ENCODE data around the gene YIF1B. TPM values are rescaled to one million over a fixed set of nuclear protein-coding genes. Genes with fewer than 3 reads are reported as not detected.

The YIF1B gene
- total RNA-seq, 3 donors from 2014 or later: 20.5 to 28.8 (median 27.7) TPM

DNA sequence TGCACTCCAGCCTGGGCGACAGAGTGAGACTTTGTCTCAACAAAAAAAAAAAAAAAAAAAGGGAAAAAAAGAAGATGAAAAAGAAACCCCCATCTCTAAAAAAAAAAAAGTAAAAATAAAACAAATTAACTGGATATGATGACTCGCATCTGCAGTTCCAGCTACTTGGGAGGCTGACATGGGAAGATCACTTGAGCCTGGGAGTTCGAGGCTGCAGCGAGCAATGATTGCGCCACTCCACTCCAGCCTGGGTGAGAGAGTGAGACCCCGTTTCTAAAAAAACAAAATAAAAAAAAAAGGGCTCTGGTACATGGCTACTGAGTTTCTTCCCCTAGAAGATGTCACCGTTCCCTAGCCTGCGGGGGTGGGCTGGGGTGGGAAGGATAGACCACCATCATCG lies 17.5 kb upstream of the YIF1B start:
- TF ChIP-seq POLR2A (IDR thresholded peaks at IDR 0.05): no peak
- TF ChIP-seq CTCF (IDR thresholded peaks at IDR 0.05): no peak
- TF ChIP-seq POLR2AphosphoS5 (IDR thresholded peaks at IDR 0.05): no peak
- Histone ChIP-seq H3K9me3 (no peaks in the 10 kb centered on the region), H3K4me1 (no peaks in the 10 kb centered on the region), H3K36me3 (no peaks in the 10 kb centered on the region), H3K4me3 (no peak overlapping the region), H3K27ac (no peak overlapping the region), H3K27me3 (no peaks in the 10 kb centered on the region)
- no peak for DNase-seq (ENCODE audit: low spot score in 2 of 2)
- intact Hi-C loops (cut with DNase I; ENCODE audit: low total_unique reads): loop anchor here (10.0 kb wide), 1 partner anchor 88 kb away; no protein-coding TSS in a partner anchor

GRCh38 chr19:38331728-38332127 lies 16.0 kb upstream of the YIF1B start:
- no peaks in the 10 kb centered on the region for H3K4me1 ChIP-seq
- TF ChIP-seq POLR2A (IDR thresholded peaks at IDR 0.05) (no peak), CTCF (IDR thresholded peaks at IDR 0.05) (no peak), POLR2AphosphoS5 (IDR thresholded peaks at IDR 0.05) (no peak)
- no peaks in the 10 kb centered on the region for H3K36me3 ChIP-seq
- no peaks in the 10 kb centered on the region for H3K27me3 ChIP-seq
- H3K4me3 ChIP-seq: no peak overlapping the region
- no peaks in the 10 kb centered on the region for H3K9me3 ChIP-seq
- intact Hi-C loops (cut with DNase I; ENCODE audit: low total_unique reads): loop anchor here (10.0 kb wide), 1 partner anchor 87 kb away; no protein-coding TSS in a partner anchor
- DNase-seq (ENCODE audit: low spot score in 2 of 2): no peak
- H3K27ac ChIP-seq: no peak overlapping the region

- H3K27ac ChIP-seq: no peak overlapping the region
- intact Hi-C loops (cut with DNase I; ENCODE audit: low total_unique reads): loop anchor here (10.0 kb wide), 1 partner anchor 85 kb away; no protein-coding TSS in a partner anchor
- no peak for TF ChIP-seq CTCF (IDR thresholded peaks at IDR 0.05)
- no peak for TF ChIP-seq POLR2AphosphoS5 (IDR thresholded peaks at IDR 0.05)
- TF ChIP-seq POLR2A (IDR thresholded peaks at IDR 0.05): no peak
- no peaks in the 10 kb centered on the region for H3K9me3 ChIP-seq
- H3K27me3 ChIP-seq: no peaks in the 10 kb centered on the region
- H3K4me1 ChIP-seq: no peaks in the 10 kb centered on the region
- no peaks in the 10 kb centered on the region for H3K36me3 ChIP-seq
- DNase-seq (ENCODE audit: low spot score in 2 of 2): no peak
- H3K4me3 ChIP-seq: no peak overlapping the region
Measured at GRCh38 chr19:38329651-38330050, 13.9 kb upstream of the YIF1B start.

DNA sequence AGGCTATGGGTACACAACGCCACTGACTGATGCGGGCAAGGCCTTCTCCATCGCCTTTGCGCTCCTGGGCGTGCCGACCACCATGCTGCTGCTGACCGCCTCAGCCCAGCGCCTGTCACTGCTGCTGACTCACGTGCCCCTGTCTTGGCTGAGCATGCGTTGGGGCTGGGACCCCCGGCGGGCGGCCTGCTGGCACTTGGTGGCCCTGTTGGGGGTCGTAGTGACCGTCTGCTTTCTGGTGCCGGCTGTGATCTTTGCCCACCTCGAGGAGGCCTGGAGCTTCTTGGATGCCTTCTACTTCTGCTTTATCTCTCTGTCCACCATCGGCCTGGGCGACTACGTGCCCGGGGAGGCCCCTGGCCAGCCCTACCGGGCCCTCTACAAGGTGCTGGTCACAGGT lies 10.8 kb upstream of the YIF1B start:
- TF ChIP-seq POLR2AphosphoS5 (IDR thresholded peaks at IDR 0.05) (no peak), CTCF (IDR thresholded peaks at IDR 0.05) (no peak)
- intact Hi-C loops (cut with DNase I; ENCODE audit: low total_unique reads): no loop called here
- H3K36me3 ChIP-seq: no peaks in the 10 kb centered on the region
- H3K4me3 ChIP-seq: no peak overlapping the region
- no peak for DNase-seq (ENCODE audit: low spot score in 2 of 2)
- no peaks in the 10 kb centered on the region for H3K9me3 ChIP-seq
- no peaks in the 10 kb centered on the region for H3K4me1 ChIP-seq
- H3K27me3 ChIP-seq: no peaks in the 10 kb centered on the region
- H3K27ac ChIP-seq: no peak overlapping the region

GRCh38 chr19:38324431-38324830 lies 8.7 kb upstream of the YIF1B start:
- no peak overlapping the region for H3K27ac ChIP-seq
- intact Hi-C loops (cut with DNase I; ENCODE audit: low total_unique reads): no loop called here
- no peak for DNase-seq (ENCODE audit: low spot score in 2 of 2)
- H3K36me3 ChIP-seq: no peaks in the 10 kb centered on the region
- TF ChIP-seq POLR2AphosphoS5 (IDR thresholded peaks at IDR 0.05) (no peak), CTCF (IDR thresholded peaks at IDR 0.05) (no peak), POLR2A (IDR thresholded peaks at IDR 0.05) (no peak)
- no peaks in the 10 kb centered on the region for H3K9me3 ChIP-seq
- H3K4me3 ChIP-seq: no peak overlapping the region
- H3K27me3 ChIP-seq: no peaks in the 10 kb centered on the region
- no peaks in the 10 kb centered on the region for H3K4me1 ChIP-seq
